GM18511 (cell line): ENCODE results near the gene PUS10.

ENCODE experiments used
- ATAC-seq: cut with Tn5 transposase; IDR thresholded peaks from one replicate; pipeline ENCODE4 v1.9.1; 2021; ENCODE audit warnings: mild to moderate bottlenecking, moderate library complexity; ENCODE audit not compliant: unreplicated experiment

PUS10 gene

DNA sequence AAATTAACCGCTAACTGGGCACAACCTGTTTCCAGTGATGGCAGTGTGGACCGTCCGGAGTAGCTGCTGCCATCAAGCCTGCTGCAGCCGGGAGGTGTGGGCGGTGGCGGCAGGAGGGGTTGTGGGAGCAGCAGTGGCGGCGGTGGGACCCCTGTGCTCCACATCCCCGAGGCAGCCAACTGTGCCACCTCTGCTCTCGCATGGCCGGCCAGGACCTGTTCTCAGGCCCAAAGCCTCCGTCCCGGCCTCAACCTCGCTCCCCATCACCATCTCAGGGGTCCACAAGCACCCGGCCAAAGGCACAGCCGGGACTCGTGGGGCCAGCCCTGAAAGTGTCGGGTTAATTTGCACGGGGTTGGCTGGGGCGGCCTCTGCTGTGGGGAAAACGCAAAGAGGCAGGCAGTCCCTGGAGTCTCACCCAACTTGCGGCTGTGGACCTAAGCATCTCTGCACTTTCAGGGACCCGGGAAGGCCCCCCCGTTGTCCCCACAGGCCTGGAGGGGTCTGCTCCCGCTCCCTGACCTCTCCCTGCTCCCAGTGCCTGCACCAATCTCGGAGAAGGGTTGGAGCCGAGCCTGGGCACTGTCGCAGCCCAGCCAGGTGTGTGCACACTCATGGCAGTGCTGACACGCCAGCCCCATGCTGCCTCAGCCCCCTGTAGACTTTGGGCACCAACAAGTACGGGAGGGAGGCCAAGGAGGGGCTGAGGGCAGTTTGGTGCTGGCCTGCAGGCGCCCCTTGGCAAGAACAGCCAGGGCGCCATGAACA, 45.0 kb downstream of the PUS10 start:
- no peak for ATAC-seq

DNA sequence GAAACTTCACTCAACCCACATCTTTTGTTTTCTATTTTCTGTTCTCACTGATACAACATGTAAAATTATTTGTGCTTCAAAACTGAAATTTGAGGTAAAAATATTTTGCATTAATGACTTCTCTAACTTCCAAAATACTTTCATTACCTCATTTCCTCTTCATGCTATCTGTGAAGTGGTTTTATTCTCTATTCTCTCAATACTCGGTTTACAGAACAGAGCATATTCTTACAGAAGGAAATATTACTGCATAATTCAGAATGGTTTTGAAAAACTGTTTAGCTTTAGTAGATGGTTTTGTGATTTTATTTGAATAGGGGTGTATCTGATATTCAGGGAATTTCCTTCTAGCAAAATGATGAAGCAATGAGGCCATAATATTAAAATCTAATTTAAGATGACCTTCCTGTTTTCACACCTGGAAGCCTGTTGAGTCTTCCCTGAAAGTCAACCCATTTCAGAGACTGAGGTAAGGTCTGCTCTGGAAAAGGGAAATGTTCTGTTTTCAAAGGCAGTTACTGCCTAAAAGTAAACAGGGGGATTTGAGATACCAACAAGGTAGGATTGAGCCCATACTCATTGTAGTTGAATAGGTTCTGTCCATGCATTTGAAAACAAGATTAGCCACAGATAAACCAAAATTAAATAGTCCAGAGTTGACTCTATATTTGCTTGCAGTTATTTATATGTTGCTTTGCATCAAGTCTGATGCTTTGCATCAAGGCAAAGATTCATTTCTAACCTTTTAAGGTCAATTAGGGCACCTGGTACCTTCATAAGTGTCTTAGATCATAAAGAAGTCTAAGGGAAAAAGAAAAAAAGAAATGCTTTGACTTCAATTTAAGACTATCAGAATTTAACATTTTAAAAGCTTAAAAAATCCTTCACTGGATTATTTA, 51.3 kb downstream of the PUS10 start:
- peak; percentile 76 for ATAC-seq

DNA sequence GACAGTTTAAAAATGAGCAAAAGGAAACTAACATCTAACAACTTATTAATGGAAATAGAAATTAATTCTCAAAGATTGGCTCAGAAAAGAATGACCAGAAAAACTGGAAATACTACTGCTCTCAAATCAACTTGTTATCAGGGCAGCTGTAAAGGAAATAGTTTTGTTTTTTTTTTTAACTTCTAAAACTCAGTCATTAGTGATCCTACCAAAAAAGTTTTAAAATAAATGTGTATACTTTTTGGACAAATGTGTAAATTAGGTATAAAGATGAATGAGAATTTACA, 52.6 kb downstream of the PUS10 start:
- ATAC-seq = no peak

- ATAC-seq = no peak
Observed at GRCh38 chr2:60964651-60965498, 53.2 kb downstream of the PUS10 start.

GRCh38 chr2:60963190-60963589, 54.9 kb downstream of the PUS10 start:
- ATAC-seq = no peak

- no peak for ATAC-seq
Observed at GRCh38 chr2:60962528-60962927, 55.5 kb downstream of the PUS10 start.

DNA sequence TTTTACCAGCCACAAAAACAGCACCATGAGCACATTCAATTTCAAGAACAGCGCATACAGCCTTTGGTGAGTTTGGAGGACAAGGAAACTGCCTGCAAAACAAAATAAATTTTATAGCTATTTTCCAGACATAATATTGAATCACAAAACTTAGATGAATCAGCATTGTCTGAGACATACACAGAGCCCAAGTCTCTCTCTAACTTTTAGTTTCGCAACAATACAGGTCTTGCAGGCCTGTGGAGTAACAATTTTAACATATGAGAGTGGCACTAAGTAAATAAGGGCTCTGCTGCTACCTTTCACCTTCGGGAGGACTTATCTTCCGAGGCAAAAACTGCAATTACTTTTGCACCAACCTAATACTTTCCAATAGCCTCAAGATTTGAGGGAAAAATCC, 56.6 kb downstream of the PUS10 start:
- ATAC-seq = no peak

DNA sequence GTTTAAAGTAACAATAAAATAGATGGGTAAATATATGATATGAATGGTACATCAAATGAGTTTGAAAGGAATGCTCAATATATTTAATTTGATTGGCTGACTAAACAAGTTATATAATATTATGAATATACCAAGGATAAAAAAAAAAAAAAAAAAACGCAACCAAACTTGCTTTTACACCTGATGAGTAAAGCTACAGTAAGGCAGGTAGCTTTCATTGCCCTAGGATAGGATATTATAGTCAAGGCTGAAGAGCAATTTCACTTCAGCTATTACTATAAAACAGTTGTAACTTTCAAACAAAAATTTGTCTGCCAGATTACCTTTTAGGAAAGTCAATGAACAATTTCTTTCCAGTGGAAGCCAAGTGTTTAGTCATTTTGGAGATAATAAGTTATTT, 57.3 kb downstream of the PUS10 start:
- ATAC-seq = no peak

DNA sequence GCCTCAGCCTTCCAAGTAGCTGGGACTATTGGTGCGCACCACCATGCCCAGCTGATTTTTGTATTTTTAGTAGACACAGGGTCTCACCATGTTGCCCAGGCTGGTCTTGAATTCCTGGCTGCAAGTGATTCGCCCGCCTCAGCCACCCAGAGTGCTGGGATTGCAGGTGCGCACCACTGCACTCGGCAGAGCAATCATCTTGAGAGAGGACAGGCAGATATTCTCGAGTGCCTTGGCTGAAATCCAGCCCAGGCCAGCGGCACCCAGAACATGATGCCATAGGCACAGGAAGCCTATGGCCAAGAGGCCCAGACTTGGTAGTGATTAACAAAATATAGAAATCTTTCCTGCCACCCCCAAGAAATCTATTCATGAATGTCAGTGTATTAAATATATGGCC, 58.6 kb downstream of the PUS10 start:
- ATAC-seq = no peak

GRCh38 chr2:60958800-60959199, 59.3 kb downstream of the PUS10 start:
- no peak for ATAC-seq

GRCh38 chr2:60958361-60958760, 59.7 kb downstream of the PUS10 start:
- ATAC-seq = no peak

GRCh38 chr2:60957643-60958042, 60.4 kb downstream of the PUS10 start:
- no peak for ATAC-seq

- no peak for ATAC-seq
Observed at GRCh38 chr2:60957224-60957623, 60.8 kb downstream of the PUS10 start.

- no peak for ATAC-seq
Observed at GRCh38 chr2:60954139-60954538, 63.9 kb downstream of the PUS10 start.

DNA sequence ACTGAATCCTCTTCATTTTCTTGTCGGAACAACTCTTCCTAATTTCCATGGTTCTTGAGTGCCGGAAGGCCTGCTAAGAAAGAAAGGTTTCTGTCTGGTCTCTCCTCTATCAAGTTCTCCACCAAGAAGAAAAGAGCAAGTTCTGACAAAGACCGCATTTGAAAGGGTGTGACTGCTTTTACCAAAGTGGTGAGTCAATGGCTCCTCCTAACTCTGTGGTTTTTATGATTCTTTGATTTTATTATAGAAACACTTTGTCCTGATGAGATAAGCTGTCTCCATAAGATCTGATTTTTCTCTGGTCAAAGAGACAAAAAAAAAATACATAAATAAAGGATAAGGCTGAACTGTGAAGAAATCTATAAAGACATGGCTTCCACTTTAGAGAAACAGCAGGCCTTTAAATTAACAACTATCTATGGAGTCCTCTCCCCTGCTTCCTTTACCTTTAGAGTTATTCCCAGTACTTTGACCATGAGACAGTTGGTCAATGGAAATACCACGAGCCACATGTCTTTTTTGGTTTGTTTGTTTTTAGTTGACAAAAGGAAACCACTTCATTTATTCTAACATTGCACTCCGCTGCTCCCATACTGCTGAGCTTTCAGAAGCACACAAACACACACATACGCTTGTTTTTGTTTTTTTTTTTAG, 69.0 kb downstream of the PUS10 start:
- ATAC-seq = no peak

- no peak for ATAC-seq
Observed at GRCh38 chr2:60948161-60948560, 69.9 kb downstream of the PUS10 start.

GRCh38 chr2:60947056-60947455, 71.0 kb downstream of the PUS10 start:
- ATAC-seq = no peak

DNA sequence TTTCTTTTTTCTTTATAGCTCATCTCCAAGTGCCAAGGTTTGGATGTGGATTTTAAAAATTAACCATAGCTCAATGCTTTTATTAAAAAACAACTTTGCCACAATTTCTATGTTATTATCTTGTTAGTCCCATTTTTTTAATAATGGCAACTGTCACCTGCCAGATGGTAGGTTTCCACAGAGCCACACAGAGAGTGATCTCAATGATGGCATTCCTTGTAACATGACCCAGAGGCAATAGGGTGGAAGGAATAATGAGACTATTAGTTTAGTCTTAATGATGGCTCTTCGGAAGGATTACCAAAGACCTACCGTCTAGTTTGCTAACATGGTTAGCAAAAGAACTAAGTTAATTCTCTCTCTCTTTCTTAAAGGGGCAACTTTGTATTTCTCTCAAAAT, 72.7 kb downstream of the PUS10 start:
- no peak for ATAC-seq

GRCh38 chr2:60939622-60940021, 78.4 kb downstream of the PUS10 start:
- ATAC-seq = no peak

- no peak for ATAC-seq
Observed at GRCh38 chr2:60938301-60938700, 79.8 kb downstream of the PUS10 start.

DNA sequence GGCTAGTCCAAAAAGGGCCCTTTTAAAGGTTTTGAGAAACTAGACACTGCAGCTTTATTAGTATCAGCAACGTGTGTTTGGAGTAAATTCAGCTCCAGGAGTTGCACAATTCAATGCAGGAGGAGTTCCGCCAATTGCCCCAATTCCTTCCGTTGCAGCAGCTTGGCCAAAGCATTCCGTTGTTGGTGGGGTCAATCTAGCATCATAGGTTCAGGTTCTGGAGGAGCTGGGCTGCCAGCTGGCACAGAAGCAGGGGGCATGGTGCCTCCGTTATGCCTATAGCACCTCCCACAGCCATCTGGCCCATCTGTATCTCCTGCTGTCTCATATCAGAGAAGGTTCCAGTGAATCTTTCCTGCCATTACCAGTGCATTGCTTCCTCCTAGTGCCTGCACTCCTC, 81.3 kb downstream of the PUS10 start:
- ATAC-seq = no peak
